Measurements from ENCODE around the gene IL18R1. TPM values are rescaled to one million over a fixed set of nuclear protein-coding genes. Genes with fewer than 3 reads are reported as not detected.

Gene IL18R1
- total and polyA plus RNA-seq, 9 of the 15 experiments (the other 6 are each of a cell fraction or from before 2014, with no cell fraction given) = 0.55 to 10.0 (median 2.5) TPM

GRCh38 chr2:102423368-102423767 is 67.8 kb downstream of the IL18R1 start (continued):
- TF ChIP-seq, protein P1, sequence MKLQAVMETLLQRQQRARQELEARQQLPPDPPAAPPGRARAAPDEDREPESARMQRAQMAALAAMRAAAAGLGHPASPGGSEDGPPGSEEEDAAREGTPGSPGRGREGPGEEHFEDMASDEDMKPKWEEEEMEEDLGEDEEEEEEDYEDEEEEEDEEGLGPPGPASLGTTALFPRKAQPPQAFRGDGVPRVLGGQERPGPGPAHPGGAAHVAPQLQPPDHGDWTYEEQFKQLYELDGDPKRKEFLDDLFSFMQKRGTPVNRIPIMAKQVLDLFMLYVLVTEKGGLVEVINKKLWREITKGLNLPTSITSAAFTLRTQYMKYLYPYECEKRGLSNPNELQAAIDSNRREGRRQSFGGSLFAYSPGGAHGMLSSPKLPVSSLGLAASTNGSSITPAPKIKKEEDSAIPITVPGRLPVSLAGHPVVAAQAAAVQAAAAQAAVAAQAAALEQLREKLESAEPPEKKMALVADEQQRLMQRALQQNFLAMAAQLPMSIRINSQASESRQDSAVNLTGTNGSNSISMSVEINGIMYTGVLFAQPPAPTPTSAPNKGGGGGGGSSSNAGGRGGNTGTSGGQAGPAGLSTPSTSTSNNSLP (IDR thresholded peaks at IDR 0.05; ENCODE audit: borderline replicate concordance, low read depth, low read length) = no peak
- TF ChIP-seq GABPB2 (CRISPR knock-in tag; conservative IDR thresholded peaks at IDR 0.05) = no peak
- no peak for TF ChIP-seq ZBTB2 (IDR thresholded peaks at IDR 0.05)
- peak; percentile 65; the same call in 1 of the 2 replicates for TF ChIP-seq ZNF197 (CRISPR knock-in tag; IDR thresholded peaks at IDR 0.05; ENCODE audit: low read depth)
- TF ChIP-seq, protein P2, sequence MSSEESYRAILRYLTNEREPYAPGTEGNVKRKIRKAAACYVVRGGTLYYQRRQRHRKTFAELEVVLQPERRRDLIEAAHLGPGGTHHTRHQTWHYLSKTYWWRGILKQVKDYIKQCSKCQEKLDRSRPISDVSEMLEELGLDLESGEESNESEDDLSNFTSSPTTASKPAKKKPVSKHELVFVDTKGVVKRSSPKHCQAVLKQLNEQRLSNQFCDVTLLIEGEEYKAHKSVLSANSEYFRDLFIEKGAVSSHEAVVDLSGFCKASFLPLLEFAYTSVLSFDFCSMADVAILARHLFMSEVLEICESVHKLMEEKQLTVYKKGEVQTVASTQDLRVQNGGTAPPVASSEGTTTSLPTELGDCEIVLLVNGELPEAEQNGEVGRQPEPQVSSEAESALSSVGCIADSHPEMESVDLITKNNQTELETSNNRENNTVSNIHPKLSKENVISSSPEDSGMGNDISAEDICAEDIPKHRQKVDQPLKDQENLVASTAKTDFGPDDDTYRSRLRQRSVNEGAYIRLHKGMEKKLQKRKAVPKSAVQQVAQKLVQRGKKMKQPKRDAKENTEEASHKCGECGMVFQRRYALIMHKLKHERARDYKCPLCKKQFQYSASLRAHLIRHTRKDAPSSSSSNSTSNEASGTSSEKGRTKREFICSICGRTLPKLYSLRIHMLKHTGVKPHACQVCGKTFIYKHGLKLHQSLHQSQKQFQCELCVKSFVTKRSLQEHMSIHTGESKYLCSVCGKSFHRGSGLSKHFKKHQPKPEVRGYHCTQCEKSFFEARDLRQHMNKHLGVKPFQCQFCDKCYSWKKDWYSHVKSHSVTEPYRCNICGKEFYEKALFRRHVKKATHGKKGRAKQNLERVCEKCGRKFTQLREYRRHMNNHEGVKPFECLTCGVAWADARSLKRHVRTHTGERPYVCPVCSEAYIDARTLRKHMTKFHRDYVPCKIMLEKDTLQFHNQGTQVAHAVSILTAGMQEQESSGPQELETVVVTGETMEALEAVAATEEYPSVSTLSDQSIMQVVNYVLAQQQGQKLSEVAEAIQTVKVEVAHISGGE (CRISPR knock-in tag; IDR thresholded peaks at IDR 0.05) = 0 out of 6 replicates have a peak, but pooled peaks of 1 of the 3 experiments have one; percentile 28
- no peak for TF ChIP-seq MAFK (IDR thresholded peaks at IDR 0.05; ENCODE audit: low read length)
- TF ChIP-seq NR4A1 (CRISPR knock-in tag; IDR thresholded peaks at IDR 0.05) = no peak
- TF ChIP-seq NR4A1 (tag; IDR thresholded peaks at IDR 0.05) = peak; percentile 94
- TF ChIP-seq ZNF639 (CRISPR knock-in tag; conservative IDR thresholded peaks at IDR 0.05 in 1 of 2, IDR thresholded peaks at IDR 0.05 in 1 of 2) = peak in 1 of 2 experiments; percentile 73; a peak in 2 of 4 replicates
- no peak for TF ChIP-seq ZNF232 (CRISPR knock-in tag; IDR thresholded peaks at IDR 0.05)
- TF ChIP-seq, protein P3, sequence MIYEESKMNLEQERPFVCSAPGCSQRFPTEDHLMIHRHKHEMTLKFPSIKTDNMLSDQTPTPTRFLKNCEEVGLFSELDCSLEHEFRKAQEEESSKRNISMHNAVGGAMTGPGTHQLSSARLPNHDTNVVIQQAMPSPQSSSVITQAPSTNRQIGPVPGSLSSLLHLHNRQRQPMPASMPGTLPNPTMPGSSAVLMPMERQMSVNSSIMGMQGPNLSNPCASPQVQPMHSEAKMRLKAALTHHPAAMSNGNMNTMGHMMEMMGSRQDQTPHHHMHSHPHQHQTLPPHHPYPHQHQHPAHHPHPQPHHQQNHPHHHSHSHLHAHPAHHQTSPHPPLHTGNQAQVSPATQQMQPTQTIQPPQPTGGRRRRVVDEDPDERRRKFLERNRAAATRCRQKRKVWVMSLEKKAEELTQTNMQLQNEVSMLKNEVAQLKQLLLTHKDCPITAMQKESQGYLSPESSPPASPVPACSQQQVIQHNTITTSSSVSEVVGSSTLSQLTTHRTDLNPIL (CRISPR knock-in tag; IDR thresholded peaks at IDR 0.05) = no peak
- TF ChIP-seq, protein P4, sequence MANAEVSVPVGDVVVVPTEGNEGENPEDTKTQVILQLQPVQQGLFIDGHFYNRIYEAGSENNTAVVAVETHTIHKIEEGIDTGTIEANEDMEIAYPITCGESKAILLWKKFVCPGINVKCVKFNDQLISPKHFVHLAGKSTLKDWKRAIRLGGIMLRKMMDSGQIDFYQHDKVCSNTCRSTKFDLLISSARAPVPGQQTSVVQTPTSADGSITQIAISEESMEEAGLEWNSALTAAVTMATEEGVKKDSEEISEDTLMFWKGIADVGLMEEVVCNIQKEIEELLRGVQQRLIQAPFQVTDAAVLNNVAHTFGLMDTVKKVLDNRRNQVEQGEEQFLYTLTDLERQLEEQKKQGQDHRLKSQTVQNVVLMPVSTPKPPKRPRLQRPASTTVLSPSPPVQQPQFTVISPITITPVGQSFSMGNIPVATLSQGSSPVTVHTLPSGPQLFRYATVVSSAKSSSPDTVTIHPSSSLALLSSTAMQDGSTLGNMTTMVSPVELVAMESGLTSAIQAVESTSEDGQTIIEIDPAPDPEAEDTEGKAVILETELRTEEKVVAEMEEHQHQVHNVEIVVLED (CRISPR knock-in tag; IDR thresholded peaks at IDR 0.05) = peak; percentile 54
- TF ChIP-seq MAZ (CRISPR knock-in tag; conservative IDR thresholded peaks at IDR 0.05 in 1 of 2, IDR thresholded peaks at IDR 0.05 in 1 of 2) = 0 out of 4 replicates have a peak, but pooled peaks of 1 of the 2 experiments have one; percentile 23
- peak; percentile 79; the same call in 1 of the 2 replicates for TF ChIP-seq ZNF76 (CRISPR knock-in tag; IDR thresholded peaks at IDR 0.05; ENCODE audit: borderline replicate concordance)
- TF ChIP-seq NELFE (IDR thresholded peaks at IDR 0.05; ENCODE audit: insufficient read depth, insufficient read length) = no peak

Measured in K562 (cell line).